ENCODE data around the gene DENND1A.
"Not testable (repeated sequence)": the region's sequence is repeated elsewhere in the genome, so short reads cannot be mapped to it uniquely, and the experiment has no call there.

DENND1A gene

DNA sequence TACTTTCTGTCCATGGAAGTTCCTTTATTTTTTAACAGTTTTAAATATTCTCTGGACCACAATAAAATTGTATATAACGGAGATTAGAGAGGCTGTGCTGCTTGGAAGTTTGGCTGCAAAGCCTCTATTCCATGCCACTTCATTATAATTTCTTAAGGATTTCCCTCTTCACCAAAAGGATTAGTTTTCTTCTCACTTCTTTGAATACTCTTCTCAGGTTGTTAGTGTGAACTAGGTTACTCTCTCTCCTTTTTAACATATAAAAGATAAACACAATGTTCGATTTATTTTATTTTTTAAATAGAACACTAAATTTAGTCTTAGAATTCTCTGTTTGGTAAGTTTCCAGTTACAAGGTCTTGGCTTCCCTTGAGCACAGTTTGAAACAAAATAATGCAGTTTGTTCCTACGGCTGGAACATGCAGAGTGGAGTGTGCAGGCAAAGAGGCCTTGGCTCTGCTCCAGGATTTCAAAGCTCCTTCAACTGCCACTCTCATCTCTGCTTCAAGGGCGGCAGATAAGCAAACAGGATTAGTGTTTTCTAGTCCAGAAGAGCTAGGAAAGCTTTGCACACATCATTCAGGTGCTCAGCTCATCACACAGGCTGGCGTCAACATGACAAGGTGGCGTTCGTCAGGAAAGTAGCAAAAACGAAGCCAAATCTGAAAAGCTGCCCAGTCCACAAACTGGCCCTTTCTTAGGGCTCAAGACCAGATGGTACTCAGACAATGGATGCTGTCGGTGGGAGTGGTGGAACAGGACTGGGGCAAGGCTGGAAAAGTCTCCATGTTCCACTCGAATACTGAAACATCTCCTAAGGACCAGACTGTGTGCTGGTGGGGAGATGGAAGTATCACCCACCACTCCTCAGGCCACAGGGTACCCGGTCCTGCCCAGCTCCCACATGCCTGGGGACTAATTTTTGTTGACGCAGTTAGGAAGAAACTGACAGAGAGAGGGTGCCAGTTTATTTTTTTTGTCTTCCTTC lies 287.3 kb downstream of the DENND1A start:
- Mint-ChIP-seq H3K27me3 (ENCODE audit: low read depth, poor library complexity) (peaks cover 4% of the 10 kb centered on the region), H3K36me3 (ENCODE audit: low read depth) (peaks cover 25% of the 10 kb centered on the region), H3K4me1 (peaks cover 6% of the 10 kb centered on the region), H3K4me3 (no peak overlapping the region), H3K27ac (no peak overlapping the region), H3K9me3 (no peaks in the 10 kb centered on the region)
- DNase-seq = no peak
- TF ChIP-seq CTCF (IDR thresholded peaks at IDR 0.05) = no peak

DNA sequence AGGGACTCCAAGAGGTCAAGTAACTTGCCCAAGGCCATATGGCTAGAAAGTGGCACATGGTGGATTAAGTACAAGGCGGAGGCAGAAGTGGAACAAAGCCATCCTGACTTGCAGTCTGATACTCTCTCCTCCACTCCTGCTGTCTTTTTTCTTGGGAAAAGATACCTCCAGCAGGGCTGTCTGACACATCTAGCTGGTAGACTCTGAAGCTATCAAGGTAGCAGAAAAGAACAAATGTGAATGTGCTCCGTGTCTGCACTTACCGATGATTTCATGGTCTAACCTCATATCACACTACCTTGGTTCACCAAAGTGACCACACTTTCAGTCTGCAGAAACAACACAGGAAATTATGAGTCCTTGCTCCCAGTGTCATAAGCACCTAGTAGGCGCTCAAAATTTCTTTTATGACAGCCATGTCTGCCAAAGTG lies 289.1 kb downstream of the DENND1A start:
- Mint-ChIP-seq H3K27me3 (ENCODE audit: low read depth, poor library complexity) (peaks cover 4% of the 10 kb centered on the region), H3K4me1 (peaks cover 14% of the 10 kb centered on the region), H3K27ac (no peak overlapping the region), H3K36me3 (ENCODE audit: low read depth) (peaks cover 11% of the 10 kb centered on the region), H3K4me3 (no peak overlapping the region), H3K9me3 (no peaks in the 10 kb centered on the region)
- DNase-seq = no peak
- no peak for TF ChIP-seq CTCF (IDR thresholded peaks at IDR 0.05)

DNA sequence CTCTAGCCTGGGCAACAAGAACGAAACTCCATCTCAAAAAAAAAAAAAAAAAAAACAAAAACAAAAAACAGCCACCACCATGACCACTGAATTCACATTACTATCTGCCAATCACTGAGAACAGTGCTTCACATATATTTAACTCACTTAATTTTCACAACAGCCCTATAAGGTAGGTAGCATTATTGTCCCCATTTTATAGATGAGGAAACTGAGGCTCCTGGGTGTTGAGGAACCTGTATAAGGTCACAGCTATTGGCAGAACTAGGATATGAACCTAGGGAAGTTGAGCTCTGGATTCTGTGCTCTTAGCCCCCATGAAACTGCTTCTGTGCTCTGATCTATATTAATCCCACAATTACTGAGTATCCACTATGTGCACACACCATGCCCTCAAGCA lies 290.2 kb downstream of the DENND1A start:
- Mint-ChIP-seq H3K9me3 (no peaks in the 10 kb centered on the region), H3K4me1 (peaks cover 14% of the 10 kb centered on the region), H3K4me3 (no peak overlapping the region), H3K27ac (no peak overlapping the region), H3K27me3 (ENCODE audit: low read depth, poor library complexity) (peaks cover 4% of the 10 kb centered on the region), H3K36me3 (ENCODE audit: low read depth) (peaks cover 11% of the 10 kb centered on the region)
- no peak for DNase-seq
- no peak for TF ChIP-seq CTCF (IDR thresholded peaks at IDR 0.05)

- no peak for TF ChIP-seq CTCF (IDR thresholded peaks at IDR 0.05)
- Mint-ChIP-seq H3K9me3 (no peaks in the 10 kb centered on the region), H3K4me3 (no peak overlapping the region), H3K27ac (peak overlapping the region; percentile 66), H3K4me1 (peaks cover 14% of the 10 kb centered on the region), H3K27me3 (ENCODE audit: low read depth, poor library complexity) (no peaks in the 10 kb centered on the region), H3K36me3 (ENCODE audit: low read depth) (peaks cover 3% of the 10 kb centered on the region)
- no peak for DNase-seq
Measured at GRCh38 chr9:123637945-123638634, 291.8 kb downstream of the DENND1A start.

- no peak overlapping the region for H3K4me3 Mint-ChIP-seq
- DNase-seq = no peak
- peak overlapping the region; percentile 66 for H3K27ac Mint-ChIP-seq
- H3K36me3 Mint-ChIP-seq (ENCODE audit: low read depth) = no peaks in the 10 kb centered on the region
- no peaks in the 10 kb centered on the region for H3K27me3 Mint-ChIP-seq (ENCODE audit: low read depth, poor library complexity)
- H3K9me3 Mint-ChIP-seq = no peaks in the 10 kb centered on the region
- peaks cover 17% of the 10 kb centered on the region for H3K4me1 Mint-ChIP-seq
- no peak for TF ChIP-seq CTCF (IDR thresholded peaks at IDR 0.05)
Measured at GRCh38 chr9:123637606-123637944, 292.4 kb downstream of the DENND1A start.

DNA sequence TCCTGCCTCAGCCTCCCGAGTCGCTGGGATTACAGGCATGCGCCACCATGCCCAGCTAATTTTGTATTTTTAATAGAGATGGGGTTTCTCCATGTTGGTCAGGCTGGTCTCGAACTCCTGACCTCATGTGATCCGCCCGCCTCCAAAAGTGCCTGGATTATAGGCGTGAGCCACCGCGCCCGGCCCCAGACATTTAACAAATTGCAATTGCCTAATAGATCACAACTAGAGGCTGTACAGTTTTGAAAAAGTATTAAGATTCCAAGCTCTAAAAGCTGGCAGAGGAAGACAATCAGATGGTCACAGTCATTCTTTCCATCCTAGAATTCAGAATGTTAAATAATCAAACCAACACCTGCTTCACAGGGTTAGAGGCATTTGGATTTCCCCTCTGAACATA lies 293.1 kb downstream of the DENND1A start:
- not testable (repeated sequence) for H3K9me3 Mint-ChIP-seq; H3K4me3 Mint-ChIP-seq; H3K36me3 Mint-ChIP-seq (ENCODE audit: low read depth); DNase-seq; H3K27ac Mint-ChIP-seq; H3K27me3 Mint-ChIP-seq (ENCODE audit: low read depth, poor library complexity)
- peaks cover 25% of the 10 kb centered on the region for H3K4me1 Mint-ChIP-seq
